HepG2 (cell line): Measurements from ENCODE around the gene HNRNPA2B1. TPM values are rescaled to one million over a fixed set of nuclear protein-coding genes. Genes with fewer than 3 reads are reported as not detected.

ENCODE experiments used
- ATAC-seq: fragments of 200-7000 bp; cut with Tn5 transposase; 3 replicates; pipeline ENCODE4 v1.9.1; 2020; ENCODE audit warnings: mild to moderate bottlenecking, moderate library complexity
- BruUV-seq: library from RNA; stranded (reverse); fragments of 400-500 nt; replicated peaks from 2 replicates; lab custom pipeline; 2021; lab: Mats Ljungman, UMichigan
- CTCF ChIA-PET: fragments of 300-600 bp; formaldehyde crosslinking; extraction: SDS; loops from one replicate; lab custom pipeline; 2021; ENCODE audit warnings: low total read pairs, inconsistent platforms, low intra/inter-chr PET ratio; lab: Yijun Ruan, JAX
- POLR2A ChIA-PET: fragments of 350-600 bp; sonication (Branson Sonifier 250); formaldehyde crosslinking; loops from one replicate; lab custom pipeline; 2020; ENCODE audit warnings: antibody characterized with exemption, inconsistent platforms; lab: Yijun Ruan, JAX
- DNase-seq: peaks from one replicate; pipeline ENCODE4 v3.0.0-alpha.2; 2015; ENCODE audit warnings: low spot score
- FAIRE-seq: peaks from 3 replicates; lab custom pipeline; 2011; peaks lifted over from hg19 to GRCh38; lab: Jason Lieb, UNC
- H2AFZ ChIP-seq: one replicate; pipeline ENCODE4 v1.6.1; 2011; ENCODE audit warnings: low read length, inconsistent platforms
- H3K27ac ChIP-seq: fragments of 300-600 bp; 3 replicates; pipeline ENCODE4 v1.8.0; 2011; ENCODE audit warnings: mixed run types, mild to moderate bottlenecking, mixed read lengths, low read length, inconsistent platforms; ENCODE audit not compliant: insufficient read depth; ENCODE audit errors: extremely low read length
- H3K27me3 ChIP-seq, 2 experiments: fragments of 200-600 bp in 1 of 2; 2 replicates in 1 of 2; 3 replicates in 1 of 2; pipeline versions ENCODE4 v1.6.0 to v1.8.0; 2011; ENCODE audit warnings: low read length in 2 of 2, mild to moderate bottlenecking in 2 of 2, moderate library complexity in 2 of 2, inconsistent platforms in 1 of 2; ENCODE audit not compliant: insufficient read depth in 2 of 2, control insufficient read depth in 1 of 2
- H3K36me3 ChIP-seq, 2 experiments: fragments of 200-600 bp in 1 of 2; replicated peaks in 1 of 2; 2 replicates in 1 of 2; 3 replicates in 1 of 2; pipeline versions ENCODE4 v1.5.1 to v1.8.0; 2011; ENCODE audit warnings: low read length in 2 of 2, inconsistent platforms in 1 of 2; ENCODE audit not compliant: insufficient read depth in 2 of 2, control insufficient read depth in 1 of 2
- H3K4me1 ChIP-seq: 2 replicates; pipeline ENCODE4 v1.5.1; 2012; ENCODE audit warnings: low read length, inconsistent platforms; ENCODE audit not compliant: insufficient read depth
- H3K4me2 ChIP-seq: 2 replicates; pipeline ENCODE4 v1.6.0; 2011; ENCODE audit warnings: low read depth, low read length, inconsistent platforms
- H3K4me3 ChIP-seq, 3 experiments: fragments of 200-600 bp in 1 of 3; sonication (generic), shearing (Covaris generic) in 1 of 3; replicated peaks in 1 of 3; 2 replicates each; pipeline ENCODE4 v1.5.1; 2011 to 2016; ENCODE audit warnings: low read length in 3 of 3, inconsistent platforms in 2 of 3, low read depth in 2 of 3, mild to moderate bottlenecking in 2 of 3, control low read depth in 1 of 3, mixed read lengths in 1 of 3; ENCODE audit not compliant: insufficient read depth in 1 of 3
- H3K79me2 ChIP-seq: one replicate; pipeline ENCODE4 v1.6.1; 2011; ENCODE audit warnings: low read length, inconsistent platforms; ENCODE audit not compliant: insufficient read depth
- H3K9ac ChIP-seq: 2 replicates; pipeline ENCODE4 v1.6.0; 2011; ENCODE audit warnings: mild to moderate bottlenecking, low read depth, low read length, inconsistent platforms; ENCODE audit not compliant: insufficient read depth
- H3K9me3 ChIP-seq: 2 replicates; pipeline ENCODE4 v1.5.1; 2012; ENCODE audit warnings: mild to moderate bottlenecking, low read length
- H4K20me1 ChIP-seq: 2 replicates; pipeline ENCODE4 v1.6.0; 2011; ENCODE audit warnings: inconsistent platforms, mild to moderate bottlenecking, low read length, moderate library complexity; ENCODE audit not compliant: insufficient read depth
- ATF1 ChIP-seq: IDR thresholded peaks from 2 replicates; pipeline ENCODE4 v1.6.1; 2016; ENCODE audit warnings: mild to moderate bottlenecking, control low read depth
- ATF4 ChIP-seq, 2 experiments: fragments of 450-650 bp in 1 of 2; sonication (generic) in 1 of 2; formaldehyde crosslinking; IDR thresholded peaks; 2 replicates each; pipeline versions ENCODE4 v1.5.0 to v1.8.0; 2020 to 2022; ENCODE audit warnings: mild to moderate bottlenecking in 1 of 2, missing genetic modification reagents in 1 of 2
- DBP ChIP-seq: sonication (generic); formaldehyde crosslinking; IDR thresholded peaks from 2 replicates; pipeline ENCODE4 v1.4.0; 2020; ENCODE audit warnings: missing genetic modification reagents; ENCODE audit errors: not compliant biosample characterization
- ESRRA ChIP-seq: sonication (generic); formaldehyde crosslinking; IDR thresholded peaks from 2 replicates; pipeline ENCODE4 v1.5.1; 2020; ENCODE audit warnings: mild to moderate bottlenecking, low read depth, missing genetic modification reagents
- ETV6 ChIP-seq: sonication (generic); formaldehyde crosslinking; conservative IDR thresholded peaks from 2 replicates; pipeline ENCODE4 v1.4.0; 2020; ENCODE audit warnings: missing genetic modification reagents
- FOXA3 ChIP-seq: IDR thresholded peaks from 2 replicates; pipeline ENCODE4 v1.6.1; 2016; ENCODE audit warnings: missing genetic modification reagents, missing compliant biosample characterization
- KDM3A ChIP-seq: IDR thresholded peaks from 2 replicates; pipeline ENCODE4 v1.6.1; 2018; ENCODE audit warnings: low read depth, missing compliant biosample characterization
- KLF9 ChIP-seq: IDR thresholded peaks from 2 replicates; pipeline ENCODE4 v1.6.1; 2016; ENCODE audit warnings: low read depth
- RFXANK ChIP-seq: IDR thresholded peaks from 2 replicates; pipeline ENCODE4 v1.6.1; 2016
- SPEN ChIP-seq: sonication (generic); formaldehyde crosslinking; IDR thresholded peaks from 2 replicates; pipeline ENCODE4 v1.5.1; 2020; ENCODE audit warnings: low read depth, mild to moderate bottlenecking, missing genetic modification reagents
- ZBTB4 ChIP-seq: sonication (generic); formaldehyde crosslinking; IDR thresholded peaks from 2 replicates; pipeline ENCODE4 v1.4.0; 2020; ENCODE audit warnings: missing genetic modification reagents, mild to moderate bottlenecking, borderline replicate concordance
- ZNF256 ChIP-seq: sonication (generic); formaldehyde crosslinking; conservative IDR thresholded peaks from 2 replicates; pipeline ENCODE4 v1.4.0; 2020; ENCODE audit warnings: missing genetic modification reagents
- ZNF550 ChIP-seq: sonication (generic); formaldehyde crosslinking; IDR thresholded peaks from 2 replicates; pipeline ENCODE4 v1.4.0; 2020; ENCODE audit warnings: mild to moderate bottlenecking, missing genetic modification reagents, borderline replicate concordance
- ZNF570 ChIP-seq: sonication (generic); formaldehyde crosslinking; IDR thresholded peaks from 2 replicates; pipeline ENCODE4 v1.4.0; 2020; ENCODE audit warnings: mild to moderate bottlenecking, missing genetic modification reagents, borderline replicate concordance
- ZSCAN20 ChIP-seq: sonication (generic); formaldehyde crosslinking; IDR thresholded peaks from 2 replicates; pipeline ENCODE4 v1.4.0; 2020; ENCODE audit warnings: missing genetic modification reagents, mild to moderate bottlenecking, borderline replicate concordance
- WGBS: methylation state at CpG from one replicate; pipeline ENCODE4 v1.1.6; 2017; ENCODE audit warnings: low lambda C conversion rate; 5-methylcytosine and 5-hydroxymethylcytosine counted together
- in situ Hi-C: cut with HindIII; loops from 2 replicates; pipeline ENCODE4 v1.10.0; 2017; ENCODE audit warnings: low pct_unique_long_range_greater_than_20kb; ENCODE audit not compliant: extremely low pct_ligation_motif_present
- intact Hi-C: fragments of 100-400 bp; cut with micrococcal nuclease; formaldehyde crosslinking; loops from one replicate; pipeline ENCODE4 v1.10.0; 2022; ENCODE audit not compliant: unreplicated experiment
- polyA plus RNA-seq, 8 experiments: library from polyadenylated mRNA; depleted of rRNA in 3 of 8; stranded (reverse) in 7 of 8; unstranded in 1 of 8; fragments of >200 nt; fragmentation: Illumina TruSeq in 4 of 8; extraction: Trizol in 4 of 8; gene quantifications; 2 replicates each; pipeline versions ENCODE4 v1.2.1 to v1.2.3, GENCODE V29; 2011 to 2016; ENCODE audit warnings: low read depth in 4 of 8, missing spikeins in 1 of 8, mixed read lengths in 1 of 8; ENCODE audit not compliant: insufficient read depth in 1 of 8
- total RNA-seq, 5 experiments: library from RNA; depleted of rRNA; stranded (reverse); fragments of >200 nt; fragmentation: Illumina TruSeq; extraction: Trizol; gene quantifications; 2 replicates each; pipeline ENCODE4 v1.2.3, GENCODE V29; 2016; ENCODE audit warnings: low read depth in 1 of 5

Gene HNRNPA2B1
- total and polyA plus RNA-seq, 2 of the 13 experiments (the other 11 are each of a cell fraction or from before 2014, with no cell fraction given), result 193 to 412 TPM

GRCh38 chr7:26227987-26228386, 27.4 kb upstream of the HNRNPA2B1 start:
- no peak for TF ChIP-seq FOXA3 (CRISPR knock-in tag)
- TF ChIP-seq, all 625 proteins: peak for 0
- no peak overlapping the region for H3K9ac ChIP-seq
- 0 out of 5 replicates have a peak, but pooled peaks cover 0 to 3% of the 10 kb centered on the region in 2 experiments for H3K27me3 ChIP-seq
- no TSS peak for BruUV-seq
- H3K4me3 ChIP-seq, result no peak overlapping the region
- ChIA-PET CTCF (no interaction called here), POLR2A (no interaction called here)
- in situ Hi-C loops, result no loop called here
- no peak overlapping the region for H2AFZ ChIP-seq
- whole genome bisulfite sequencing, result 0% methylated on average over 2 of the region's 2 CpGs
- H3K79me2 ChIP-seq, result no peaks in the 10 kb centered on the region
- H3K4me2 ChIP-seq, result no peak overlapping the region
- no peak overlapping the region for H3K27ac ChIP-seq
- H4K20me1 ChIP-seq, result no peaks in the 10 kb centered on the region
- DNase-seq (no peak), ATAC-seq (no peak), FAIRE-seq (no peak)
- H3K9me3 ChIP-seq, result no peaks in the 10 kb centered on the region
- H3K4me1 ChIP-seq, result no peaks in the 10 kb centered on the region
- H3K36me3 ChIP-seq, result no peaks in the 10 kb centered on the region
- intact Hi-C loops, result no loop called here

- no peak for FAIRE-seq
- intact Hi-C loops, result no loop called here
- no TSS peak for BruUV-seq
- TF ChIP-seq ETV6 (CRISPR knock-in tag), result no peak
- TF ChIP-seq ZBTB4 (CRISPR knock-in tag), result no peak
- no peak for TF ChIP-seq ESRRA (CRISPR knock-in tag)
- TF ChIP-seq ZSCAN20, result no peak
- no peak for TF ChIP-seq DBP (CRISPR knock-in tag)
- TF ChIP-seq ATF1 (CRISPR knock-in tag), result no peak
- no peak for TF ChIP-seq KDM3A
- TF ChIP-seq SPEN (CRISPR knock-in tag), result no peak
- TF ChIP-seq RFXANK (CRISPR knock-in tag), result no peak
- TF ChIP-seq ATF4 (CRISPR knock-in tag; IDR thresholded peaks at IDR 0.05), result no peak
- TF ChIP-seq ZNF550 (CRISPR knock-in tag), result no peak
- TF ChIP-seq ZNF256 (CRISPR knock-in tag), result no peak
- no peak for TF ChIP-seq KLF9
- TF ChIP-seq ZNF570 (CRISPR knock-in tag), result no peak
These were observed 23.8 kb upstream of the HNRNPA2B1 start for GRCh38 chr7:26224359-26224758.

More at GRCh38 chr7:26224359-26224758, 23.8 kb upstream of the HNRNPA2B1 start:
- Histone ChIP-seq H2AFZ (no peak overlapping the region), H3K9ac (no peak overlapping the region), H3K9me3 (no peaks in the 10 kb centered on the region), H3K27ac (no peak overlapping the region), H3K4me2 (no peak overlapping the region), H3K4me3 (no peak overlapping the region), H3K4me1 (no peaks in the 10 kb centered on the region), H3K79me2 (no peaks in the 10 kb centered on the region), H3K36me3 (no peaks in the 10 kb centered on the region), H3K27me3 (no peaks in the 10 kb centered on the region), H4K20me1 (no peaks in the 10 kb centered on the region)
- in situ Hi-C loops, result no loop called here
- WGBS, result 15% methylated on average over 5 of the region's 5 CpGs
- ChIA-PET CTCF (no interaction called here), POLR2A (no interaction called here)
- ATAC-seq (no peak), DNase-seq (no peak)
